HFF-Myc (cell line): ENCODE data around the gene PPP2R5B.
A peak's percentile ranks its signal among the peaks of the same experiment; 100 is the strongest.

Experiments
- DNase-seq: peaks from one replicate; pipeline ENCODE4 v3.0.0-alpha.2; 2011; ENCODE audit warnings: low read depth; ENCODE audit errors: extremely low read depth
- H3K4me3 ChIP-seq: replicated peaks from 2 replicates; pipeline ENCODE4 v1.5.1; 2011; ENCODE audit warnings: low read depth, mild to moderate bottlenecking, control low read depth, low read length
- TF ChIP-seq, protein P1 (sequence below): IDR thresholded peaks from 2 replicates; pipeline ENCODE4 v1.5.1; 2012; ENCODE audit warnings: mild to moderate bottlenecking, low read depth, low read length, control low read depth; ENCODE audit errors: missing control alignments

The PPP2R5B gene

DNA sequence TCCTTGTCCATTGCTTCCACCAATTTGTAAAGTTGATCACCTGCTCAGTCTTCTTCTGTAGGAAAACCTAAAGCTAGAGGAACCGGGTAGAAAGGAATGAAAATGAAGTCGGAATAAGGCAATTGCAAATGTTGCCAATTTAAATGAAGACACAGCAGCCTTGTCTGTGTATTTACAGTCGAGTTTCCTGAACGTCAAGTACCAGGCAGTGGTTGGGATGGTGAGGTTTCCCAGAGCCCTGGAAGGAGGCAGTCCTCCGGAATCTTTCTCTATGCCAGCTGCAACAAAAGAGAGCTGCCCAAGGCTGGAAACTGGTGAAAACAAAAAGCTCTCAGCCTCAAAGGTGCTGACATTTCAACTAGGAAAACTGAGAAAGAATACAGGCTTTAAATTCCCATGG lies 29.7 kb downstream of the PPP2R5B start:
- no peak overlapping the region for H3K4me3 ChIP-seq
- no peak for DNase-seq
- TF ChIP-seq, protein P1, sequence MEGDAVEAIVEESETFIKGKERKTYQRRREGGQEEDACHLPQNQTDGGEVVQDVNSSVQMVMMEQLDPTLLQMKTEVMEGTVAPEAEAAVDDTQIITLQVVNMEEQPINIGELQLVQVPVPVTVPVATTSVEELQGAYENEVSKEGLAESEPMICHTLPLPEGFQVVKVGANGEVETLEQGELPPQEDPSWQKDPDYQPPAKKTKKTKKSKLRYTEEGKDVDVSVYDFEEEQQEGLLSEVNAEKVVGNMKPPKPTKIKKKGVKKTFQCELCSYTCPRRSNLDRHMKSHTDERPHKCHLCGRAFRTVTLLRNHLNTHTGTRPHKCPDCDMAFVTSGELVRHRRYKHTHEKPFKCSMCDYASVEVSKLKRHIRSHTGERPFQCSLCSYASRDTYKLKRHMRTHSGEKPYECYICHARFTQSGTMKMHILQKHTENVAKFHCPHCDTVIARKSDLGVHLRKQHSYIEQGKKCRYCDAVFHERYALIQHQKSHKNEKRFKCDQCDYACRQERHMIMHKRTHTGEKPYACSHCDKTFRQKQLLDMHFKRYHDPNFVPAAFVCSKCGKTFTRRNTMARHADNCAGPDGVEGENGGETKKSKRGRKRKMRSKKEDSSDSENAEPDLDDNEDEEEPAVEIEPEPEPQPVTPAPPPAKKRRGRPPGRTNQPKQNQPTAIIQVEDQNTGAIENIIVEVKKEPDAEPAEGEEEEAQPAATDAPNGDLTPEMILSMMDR = no peak

DNA sequence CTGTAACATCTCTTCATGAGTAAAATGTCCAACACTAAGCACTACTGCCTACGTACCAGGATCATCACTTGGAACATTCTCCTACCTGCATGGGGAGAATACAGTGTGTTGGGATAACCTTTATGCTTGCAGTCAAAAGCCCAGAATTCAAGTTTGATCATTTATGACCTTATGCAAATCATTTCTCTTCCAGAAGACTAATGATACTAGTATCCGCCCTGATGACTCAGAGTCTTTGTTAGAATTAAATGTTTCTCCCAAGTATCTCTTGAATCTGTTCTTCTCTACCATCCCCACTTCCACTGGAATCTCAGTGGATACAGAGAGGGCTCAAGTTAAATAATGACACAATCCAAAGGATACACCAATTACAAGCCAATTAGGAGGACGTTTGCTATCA lies 35.0 kb downstream of the PPP2R5B start:
- TF ChIP-seq, protein P1 = no peak
- no peak for DNase-seq
- H3K4me3 ChIP-seq = no peak overlapping the region

DNA sequence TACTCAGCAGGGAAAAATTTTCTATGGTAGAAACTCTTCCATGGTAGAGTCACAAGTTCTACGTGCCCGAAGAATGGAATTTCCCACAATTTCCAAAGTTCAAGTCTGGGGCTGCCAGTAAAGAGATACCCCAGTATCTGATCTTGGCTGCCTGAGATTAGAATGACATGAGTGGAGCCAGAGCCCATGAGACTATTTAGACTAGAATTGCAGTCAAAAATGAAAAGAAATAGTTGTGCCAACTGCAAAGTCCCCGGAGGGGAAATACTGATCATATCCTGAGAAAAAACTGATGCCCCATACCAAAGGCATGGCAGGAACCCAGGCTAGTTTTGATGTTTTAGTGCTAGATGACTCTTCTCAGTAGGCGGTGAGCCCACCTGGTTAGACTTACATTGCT lies 36.2 kb downstream of the PPP2R5B start:
- TF ChIP-seq, protein P1 = no peak
- no peak for DNase-seq
- no peak overlapping the region for H3K4me3 ChIP-seq

DNA sequence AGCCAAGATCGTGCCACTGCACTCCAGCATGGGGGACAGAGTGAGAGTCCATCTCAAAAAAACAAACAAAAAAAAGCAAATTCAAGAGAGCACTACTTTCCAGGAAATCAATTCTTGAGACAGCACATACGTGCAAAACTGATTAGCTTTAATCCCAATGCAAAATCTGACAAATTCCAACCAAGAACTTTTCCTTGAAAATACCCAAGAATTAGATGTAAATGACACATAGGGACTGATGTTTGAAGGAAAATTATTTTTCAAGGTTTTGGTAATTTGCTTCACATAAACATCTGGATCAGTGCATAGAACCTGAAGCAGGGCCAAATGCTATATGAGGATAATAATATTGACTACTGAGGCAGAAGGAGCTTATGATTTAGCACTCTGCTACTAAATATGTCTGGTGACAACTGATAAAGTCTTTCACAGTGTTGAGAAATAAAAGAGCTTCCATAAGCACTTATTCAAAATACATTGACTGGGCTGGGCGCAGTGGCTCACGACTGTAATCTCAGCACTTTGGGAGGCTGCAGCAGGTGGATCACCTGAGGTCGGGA lies 38.7 kb downstream of the PPP2R5B start:
- H3K4me3 ChIP-seq = no peak overlapping the region
- DNase-seq = no peak
- TF ChIP-seq, protein P1 = no peak

DNA sequence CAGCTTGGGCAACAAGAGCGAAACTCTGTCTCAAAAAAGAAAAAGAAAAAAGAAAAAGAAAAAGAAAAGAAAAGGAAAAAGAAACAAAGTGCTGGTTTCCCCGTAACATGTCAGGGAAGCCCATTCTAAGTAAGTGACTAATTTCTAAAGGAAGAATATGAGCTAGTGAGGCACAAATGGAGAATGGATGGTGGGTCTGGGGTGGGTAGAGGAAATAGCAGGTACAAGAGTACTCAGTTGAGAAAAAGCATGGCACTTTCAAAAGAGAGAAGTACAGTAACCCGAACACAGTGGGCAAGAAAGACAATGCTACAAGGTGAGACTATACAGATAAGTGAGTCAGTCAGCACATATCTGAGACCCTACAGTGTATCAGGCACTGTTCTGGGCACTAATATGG lies 42.9 kb downstream of the PPP2R5B start:
- TF ChIP-seq, protein P1 = no peak
- H3K4me3 ChIP-seq = no peak overlapping the region
- DNase-seq = no peak

DNA sequence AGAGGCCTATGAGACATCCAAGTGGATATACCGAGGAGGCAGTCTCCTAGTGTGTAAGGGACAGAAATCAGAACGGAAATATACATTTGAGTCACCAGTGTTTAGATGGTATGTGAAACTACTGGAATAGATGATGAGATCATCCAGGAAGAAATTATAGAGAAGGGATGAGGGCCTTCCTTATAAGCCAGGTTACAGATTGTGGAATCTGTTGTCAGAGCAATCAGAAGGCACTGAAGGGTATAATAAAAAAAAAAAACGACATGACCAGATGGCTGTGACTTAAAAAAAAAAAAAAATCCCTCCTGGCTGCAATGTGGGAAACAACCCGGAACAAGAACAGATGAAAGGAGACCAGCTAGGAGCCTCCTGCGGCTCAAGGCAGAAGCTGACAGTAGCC lies 44.7 kb downstream of the PPP2R5B start:
- peak; percentile 21 for DNase-seq
- H3K4me3 ChIP-seq = no peak overlapping the region
- TF ChIP-seq, protein P1 = no peak

DNA sequence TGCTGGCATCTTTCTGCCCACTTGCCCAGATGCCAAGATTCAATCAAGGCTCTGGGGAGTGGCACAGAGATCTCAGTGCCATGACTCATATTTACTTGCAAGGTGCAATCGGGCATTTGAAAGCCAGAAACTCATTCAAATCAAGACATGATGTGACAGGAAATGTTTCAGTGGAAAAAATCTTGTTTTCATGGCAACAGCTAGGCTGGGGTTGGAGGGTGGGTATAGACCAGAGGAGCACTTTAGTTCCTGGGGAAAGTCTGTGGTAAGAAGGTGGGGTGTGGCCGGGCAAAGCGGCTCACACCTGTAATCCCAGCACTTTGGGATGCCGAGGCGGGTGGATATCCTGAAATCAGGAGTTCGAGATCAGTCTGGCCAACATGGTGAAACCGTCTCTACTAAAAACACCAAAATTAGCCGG lies 46.3 kb downstream of the PPP2R5B start:
- TF ChIP-seq, protein P1 = no peak
- H3K4me3 ChIP-seq = no peak overlapping the region
- no peak for DNase-seq
